H1 (cell line): ENCODE results near the gene CEP57L1. TPM values are rescaled to one million over a fixed set of nuclear protein-coding genes. Genes with fewer than 3 reads are reported as not detected.

ENCODE experiments used
- CTBP2 ChIP-seq: IDR thresholded peaks from 2 replicates; pipeline ENCODE4 v1.7.0; 2011; ENCODE audit warnings: borderline replicate concordance, mild to moderate bottlenecking, moderate library complexity, mixed read lengths, low read length; ENCODE audit not compliant: insufficient read depth, insufficient read length
- FOSL1 ChIP-seq: IDR thresholded peaks from 2 replicates; pipeline ENCODE4 v1.6.1; 2011; ENCODE audit warnings: mild to moderate bottlenecking, low read depth, low read length, moderate library complexity; ENCODE audit not compliant: insufficient read depth
- POU5F1 ChIP-seq: IDR thresholded peaks from 2 replicates; pipeline ENCODE4 v1.6.1; 2011; ENCODE audit warnings: low read depth, mild to moderate bottlenecking, low read length, moderate library complexity
- polyA plus RNA-seq, 7 experiments: library from polyadenylated mRNA; depleted of rRNA in 3 of 7; stranded (reverse) in 5 of 7; unstranded in 2 of 7; fragments of >200 nt in 5 of 7; fragments of 200-250 nt in 2 of 7; gene quantifications; 1 replicate in 5 of 7; 2 replicates in 1 of 7; 4 replicates in 1 of 7; pipeline versions ENCODE4 v1.2.1 to v1.2.3, GENCODE V29; 2011 to 2013; ENCODE audit warnings: missing spikeins in 2 of 7, mixed read lengths in 2 of 7
- total RNA-seq: library from RNA; stranded (reverse); fragmentation: NEBNext Ultra II Directional; extraction: Animal tissue kit (Norgen Biotek cat#: 25700); gene quantifications from 2 replicates; pipeline ENCODE4 v1.2.1, GENCODE V29; 2021

Gene CEP57L1
- total and polyA plus RNA-seq, 2 of the 8 experiments (the other 6 are each of a cell fraction or from before 2014, with no cell fraction given) = 3.6 to 11.5 TPM

DNA sequence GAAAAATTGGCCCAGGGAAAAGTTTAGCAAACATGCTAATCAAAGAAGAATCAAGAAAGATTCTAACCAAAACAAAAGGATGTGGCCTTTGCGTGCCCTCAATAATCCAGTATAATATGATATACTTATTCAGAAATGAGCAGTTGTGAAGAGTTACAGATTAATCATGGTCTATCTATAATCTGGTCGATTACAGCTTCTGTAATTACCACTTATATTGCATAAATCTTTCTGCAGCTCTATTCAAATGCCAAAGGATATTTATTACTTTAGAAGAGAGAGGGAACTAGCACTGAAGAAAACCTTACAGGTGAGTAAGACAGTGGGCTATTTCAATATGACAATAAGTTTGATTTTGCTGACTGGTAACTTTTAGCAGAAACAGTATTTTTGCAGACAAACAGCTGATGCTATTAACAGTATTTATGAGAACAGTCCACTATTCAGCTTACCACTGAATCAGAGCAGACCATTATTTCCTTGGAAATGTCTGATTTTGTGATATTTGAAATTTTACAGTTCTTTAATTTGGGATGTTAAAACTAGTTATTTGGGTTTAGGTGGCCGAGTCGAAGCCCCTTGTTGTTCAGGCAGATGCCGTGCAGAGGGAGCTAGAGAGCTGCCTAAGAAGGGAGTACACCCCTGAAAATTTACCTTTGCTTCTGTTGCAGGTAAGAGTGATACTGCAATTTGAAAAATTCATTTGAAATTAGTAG is 92.2 kb downstream of the CEP57L1 start (continued):
- TF ChIP-seq CTBP2 = no peak
- TF ChIP-seq FOSL1 = no peak
- no peak for TF ChIP-seq POU5F1
